ENCODE measurements around the gene CYP27A1.

CYP27A1 gene

DNA sequence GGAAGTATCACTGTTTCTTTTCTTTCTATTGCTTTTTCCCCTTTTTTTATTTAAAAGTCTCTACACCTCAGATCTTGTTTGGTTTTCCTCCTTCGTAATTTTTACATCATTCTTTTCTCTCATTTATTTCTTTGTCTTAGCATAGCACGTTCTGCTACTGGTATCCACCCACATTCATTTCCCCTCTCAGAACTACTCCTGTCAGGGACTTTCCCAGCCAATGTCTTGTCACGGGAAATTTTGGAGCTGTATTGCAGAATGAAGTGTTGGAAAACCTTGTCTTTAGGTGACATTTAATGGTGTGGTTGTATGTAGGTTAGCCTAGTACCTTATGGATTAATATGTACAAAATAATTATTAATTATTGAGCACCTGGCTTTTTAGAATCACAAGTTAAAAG is 37.3 kb upstream of the CYP27A1 start:
- no peak for TF ChIP-seq CTCF (IDR thresholded peaks at IDR 0.05; ENCODE audit: low read length, missing control alignments)
- no peak overlapping the region for H3K4me3 ChIP-seq (replicated peaks; ENCODE audit: low read depth, low read length)
- DNase-seq (ENCODE audit: low read depth): no peak

- DNase-seq (ENCODE audit: low read depth): no peak
- TF ChIP-seq CTCF (IDR thresholded peaks at IDR 0.05; ENCODE audit: low read length, missing control alignments): no peak
- H3K4me3 ChIP-seq (replicated peaks; ENCODE audit: low read depth, low read length): no peak overlapping the region
Measured at GRCh38 chr2:218745160-218745558, 36.8 kb upstream of the CYP27A1 start.

DNA sequence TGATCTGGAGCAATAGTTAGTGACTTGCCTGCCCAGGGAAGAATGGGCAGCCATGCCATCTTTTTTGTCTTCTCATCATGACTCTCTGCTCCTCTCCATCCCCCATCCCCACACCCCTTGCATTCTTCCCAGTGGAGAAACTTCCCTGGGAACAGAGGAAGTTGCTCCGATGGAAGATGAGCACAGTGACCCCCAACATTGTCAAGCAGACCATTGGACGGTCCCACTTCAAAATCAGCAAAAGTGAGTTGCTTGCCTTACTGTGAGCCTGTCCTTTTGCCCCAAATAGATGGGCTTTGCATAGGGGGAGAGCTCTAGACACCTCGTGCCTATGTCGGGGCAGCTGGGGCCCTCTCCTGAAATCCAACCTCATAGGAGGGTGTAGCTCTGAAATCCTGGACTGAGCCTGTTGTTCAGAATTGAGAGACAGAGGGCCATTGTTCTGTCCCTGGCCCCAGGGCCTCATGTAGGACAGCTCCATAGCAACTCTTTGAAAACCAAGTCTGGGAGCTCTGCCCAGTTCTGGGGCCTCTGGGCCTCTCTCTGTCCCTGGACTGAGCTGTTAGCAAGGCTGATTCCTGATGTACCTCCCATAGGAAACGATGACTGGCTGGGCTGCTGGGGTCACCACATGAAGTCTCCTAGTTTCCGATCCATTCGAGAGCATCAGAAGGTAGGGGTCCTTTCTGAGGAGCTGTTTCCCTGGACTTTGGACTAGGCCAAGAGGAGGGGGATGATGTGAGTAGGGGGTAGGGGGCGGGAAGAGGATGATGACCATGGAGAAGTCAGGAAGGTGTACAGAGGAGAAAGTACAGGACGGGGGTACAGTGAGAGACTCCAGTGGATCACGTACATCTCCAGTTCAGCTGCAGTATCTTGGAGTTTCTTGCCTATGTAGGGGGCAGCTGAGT is 36.1 kb upstream of the CYP27A1 start:
- peak; percentile 90 for DNase-seq (ENCODE audit: low read depth)
- no peak for TF ChIP-seq CTCF (IDR thresholded peaks at IDR 0.05; ENCODE audit: low read length, missing control alignments)

DNA sequence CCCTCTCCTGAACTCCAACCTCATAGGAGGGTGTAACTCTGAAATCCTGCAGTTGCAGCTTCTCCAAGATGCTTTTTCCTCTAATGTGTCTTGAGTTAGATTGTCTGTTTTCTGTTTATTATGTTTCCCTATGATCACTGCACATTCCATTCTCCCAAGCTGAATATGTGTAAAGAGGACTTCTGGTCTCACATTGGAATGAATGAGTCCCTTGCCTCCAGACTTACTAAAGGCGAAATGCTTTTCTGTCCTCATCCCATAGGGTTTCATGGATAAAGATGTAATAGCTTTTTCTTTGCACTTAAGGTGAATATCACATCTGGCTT is 35.5 kb upstream of the CYP27A1 start:
- DNase-seq (ENCODE audit: low read depth): no peak
- no peak for TF ChIP-seq CTCF (IDR thresholded peaks at IDR 0.05; ENCODE audit: low read length, missing control alignments)
- H3K4me3 ChIP-seq (replicated peaks; ENCODE audit: low read depth, low read length): no peak overlapping the region

More for the DNA sequence above, 36.1 kb upstream of the CYP27A1 start:
- no peak overlapping the region for H3K4me3 ChIP-seq (replicated peaks; ENCODE audit: low read depth, low read length)

DNA sequence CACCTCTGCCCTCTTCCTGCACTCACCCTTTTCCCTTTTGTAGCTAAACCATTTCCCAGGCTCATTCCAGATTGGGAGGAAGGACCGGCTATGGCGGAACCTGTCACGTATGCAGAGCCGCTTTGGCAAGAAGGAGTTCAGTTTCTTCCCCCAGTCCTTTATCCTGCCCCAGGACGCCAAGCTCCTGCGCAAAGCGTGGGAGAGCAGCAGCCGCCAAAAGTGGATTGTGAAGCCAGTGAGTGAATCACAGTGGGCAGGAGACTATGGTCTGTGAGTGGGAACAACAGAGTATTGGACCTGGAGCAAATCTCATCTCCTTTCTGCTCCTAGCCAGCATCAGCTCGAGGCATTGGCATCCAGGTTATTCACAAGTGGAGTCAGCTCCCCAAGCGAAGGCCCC is 35.0 kb upstream of the CYP27A1 start:
- DNase-seq (ENCODE audit: low read depth): no peak
- TF ChIP-seq CTCF (IDR thresholded peaks at IDR 0.05; ENCODE audit: low read length, missing control alignments): no peak
- H3K4me3 ChIP-seq (replicated peaks; ENCODE audit: low read depth, low read length): no peak overlapping the region

DNA sequence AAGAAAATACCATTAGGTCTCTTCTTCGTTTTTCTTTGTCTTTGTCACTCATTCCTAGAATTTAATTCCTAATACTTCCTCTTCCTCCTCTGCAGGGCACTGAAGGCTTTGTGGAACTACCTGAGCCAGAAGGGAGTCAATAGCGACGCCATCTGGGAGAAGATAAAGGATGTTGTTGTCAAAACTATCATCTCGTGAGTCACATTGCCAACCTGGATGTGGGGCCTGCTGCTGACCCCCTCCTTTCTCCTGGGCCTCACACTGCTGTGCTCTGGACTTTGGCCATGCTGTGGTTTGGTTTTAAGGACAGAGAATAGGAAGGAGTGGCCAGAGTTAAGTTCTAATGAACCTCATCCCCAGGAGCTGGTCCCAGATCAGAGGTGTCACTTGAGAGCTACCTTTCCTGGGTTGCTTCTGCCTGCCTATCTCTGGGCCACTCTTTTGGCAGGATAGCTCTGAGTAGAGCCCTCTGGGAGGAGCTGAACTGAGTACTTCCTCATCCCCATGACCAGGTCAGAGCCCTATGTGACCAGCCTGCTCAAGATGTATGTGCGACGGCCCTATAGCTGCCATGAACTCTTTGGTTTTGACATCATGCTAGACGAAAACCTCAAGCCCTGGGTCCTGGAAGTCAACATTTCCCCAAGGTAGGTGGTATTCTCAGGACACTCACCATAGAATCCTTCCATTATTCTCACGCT is 33.1 kb upstream of the CYP27A1 start:
- no peak for TF ChIP-seq CTCF (IDR thresholded peaks at IDR 0.05; ENCODE audit: low read length, missing control alignments)
- H3K4me3 ChIP-seq (replicated peaks; ENCODE audit: low read depth, low read length): no peak overlapping the region
- DNase-seq (ENCODE audit: low read depth): no peak

Data from fibroblast of pulmonary artery (primary cell).